H9 (cell line): ENCODE results near the gene MRPS27. TPM values are rescaled to one million over a fixed set of nuclear protein-coding genes. Genes with fewer than 3 reads are reported as not detected.

Experiments
- DNase-seq: peaks from one replicate; pipeline ENCODE4 v3.0.0-alpha.2; 2017
- H2AFZ ChIP-seq: one replicate; pipeline ENCODE4 v1.6.1; 2013; ENCODE audit warnings: mild to moderate bottlenecking, low read length, control low read depth, moderate library complexity
- H2AK5ac ChIP-seq: 2 replicates; pipeline ENCODE4 v1.6.1; 2013; ENCODE audit warnings: low read length, control low read depth, mixed read lengths; ENCODE audit not compliant: insufficient read length
- H2BK120ac ChIP-seq: one replicate; pipeline ENCODE4 v1.6.1; 2013; ENCODE audit warnings: low read depth, mild to moderate bottlenecking, low read length, control low read depth, inconsistent platforms; ENCODE audit not compliant: poor library complexity, severe bottlenecking
- H2BK12ac ChIP-seq: 2 replicates; pipeline ENCODE4 v1.6.1; 2013; ENCODE audit warnings: low read length, control low read depth, mixed read lengths, low read depth; ENCODE audit not compliant: insufficient read length
- H2BK15ac ChIP-seq: 2 replicates; pipeline ENCODE4 v1.6.1; 2013; ENCODE audit warnings: low read depth, low read length, control low read depth
- H2BK20ac ChIP-seq: one replicate; pipeline ENCODE4 v1.6.1; 2013; ENCODE audit warnings: low read depth, mild to moderate bottlenecking, low read length, control low read depth, inconsistent platforms; ENCODE audit not compliant: poor library complexity, severe bottlenecking
- H2BK5ac ChIP-seq: 2 replicates; pipeline ENCODE4 v1.6.1; 2013; ENCODE audit warnings: low read length, control low read depth, mixed read lengths; ENCODE audit not compliant: insufficient read length
- H3K14ac ChIP-seq: 2 replicates; pipeline ENCODE4 v1.6.1; 2013; ENCODE audit warnings: low read length, control low read depth; ENCODE audit not compliant: insufficient read depth
- H3K18ac ChIP-seq: 2 replicates; pipeline ENCODE4 v1.6.1; 2013; ENCODE audit warnings: low read depth, mild to moderate bottlenecking, mixed read lengths, low read length, control low read depth; ENCODE audit not compliant: insufficient read length
- H3K23ac ChIP-seq: 2 replicates; pipeline ENCODE4 v1.6.1; 2013; ENCODE audit warnings: low read length, control low read depth, mixed read lengths, low read depth; ENCODE audit not compliant: insufficient read length
- H3K23me2 ChIP-seq: 2 replicates; pipeline ENCODE4 v1.6.1; 2013; ENCODE audit warnings: low read depth, mild to moderate bottlenecking, mixed read lengths, low read length, control low read depth; ENCODE audit not compliant: insufficient read length, poor library complexity, severe bottlenecking
- H3K27ac ChIP-seq: 2 replicates; pipeline ENCODE4 v1.5.1; 2013; ENCODE audit warnings: low read length, control low read depth, mixed read lengths, low read depth; ENCODE audit not compliant: insufficient read length
- H3K27me3 ChIP-seq: 2 replicates; pipeline ENCODE4 v1.6.1; 2013; ENCODE audit warnings: low read length, control low read depth, inconsistent platforms; ENCODE audit not compliant: insufficient read depth
- H3K4ac ChIP-seq: 2 replicates; pipeline ENCODE4 v1.6.1; 2013; ENCODE audit warnings: low read depth, mild to moderate bottlenecking, control low read depth, inconsistent platforms, low read length, moderate library complexity
- H3K4me1 ChIP-seq: 2 replicates; pipeline ENCODE4 v1.6.1; 2013; ENCODE audit warnings: low read length, control low read depth, inconsistent platforms; ENCODE audit not compliant: insufficient read depth
- H3K4me2 ChIP-seq: 2 replicates; pipeline ENCODE4 v1.6.1; 2013; ENCODE audit warnings: low read length, control low read depth, mixed read lengths; ENCODE audit not compliant: insufficient read length, insufficient read depth
- H3K56ac ChIP-seq: 2 replicates; pipeline ENCODE4 v1.6.1; 2013; ENCODE audit warnings: low read depth, mild to moderate bottlenecking, mixed read lengths, low read length, control low read depth; ENCODE audit not compliant: insufficient read length
- H3K79me1 ChIP-seq: 2 replicates; pipeline ENCODE4 v1.6.1; 2013; ENCODE audit warnings: low read depth, mild to moderate bottlenecking, moderate library complexity, low read length, control low read depth, inconsistent platforms; ENCODE audit not compliant: insufficient read depth, poor library complexity, severe bottlenecking
- H3K79me2 ChIP-seq: 2 replicates; pipeline ENCODE4 v1.6.1; 2013; ENCODE audit warnings: low read length, control low read depth, inconsistent platforms; ENCODE audit not compliant: insufficient read depth
- H3K9ac ChIP-seq: 2 replicates; pipeline ENCODE4 v1.6.1; 2013; ENCODE audit warnings: low read length, control low read depth, mixed read lengths; ENCODE audit not compliant: insufficient read length; ENCODE audit errors: extremely low read depth
- H3K9me3 ChIP-seq: one replicate; pipeline ENCODE4 v1.6.1; 2013; ENCODE audit warnings: low read depth, low read length, inconsistent platforms; ENCODE audit not compliant: control insufficient read depth
- H3T11ph ChIP-seq: one replicate; pipeline ENCODE4 v1.6.1; 2013; ENCODE audit warnings: mild to moderate bottlenecking, low read length, control low read depth, inconsistent platforms
- H4K20me1 ChIP-seq: one replicate; pipeline ENCODE4 v1.6.1; 2013; ENCODE audit not compliant: control insufficient read depth, insufficient read length, insufficient read depth
- H4K5ac ChIP-seq: 2 replicates; pipeline ENCODE4 v1.6.1; 2013; ENCODE audit warnings: low read depth, mild to moderate bottlenecking, mixed read lengths, low read length, control low read depth; ENCODE audit not compliant: insufficient read length
- H4K8ac ChIP-seq: replicated peaks from 2 replicates; pipeline ENCODE4 v1.6.1; 2013; ENCODE audit warnings: low read length, control low read depth, mixed read lengths, low read depth; ENCODE audit not compliant: insufficient read length
- H4K91ac ChIP-seq: 2 replicates; pipeline ENCODE4 v1.6.1; 2013; ENCODE audit warnings: low read depth, mild to moderate bottlenecking, moderate library complexity, mixed read lengths, low read length, control low read depth; ENCODE audit not compliant: insufficient read length
- H3K27ac Mint-ChIP-seq, 3 experiments: 2 replicates in 2 of 3; 3 replicates in 1 of 3; pipeline ENCODE4 v1.8.0; 2020 to 2021; ENCODE audit warnings: mixed read lengths in 3 of 3, mild to moderate bottlenecking in 1 of 3, moderate library complexity in 1 of 3
- H3K27me3 Mint-ChIP-seq: 2 replicates; pipeline ENCODE4 v1.8.0; 2021; ENCODE audit warnings: low read depth, mild to moderate bottlenecking, moderate library complexity, mixed read lengths
- H3K36me3 Mint-ChIP-seq, 3 experiments: 2 replicates in 2 of 3; 3 replicates in 1 of 3; pipeline ENCODE4 v1.8.0; 2020 to 2021; ENCODE audit warnings: low read depth in 3 of 3, mixed read lengths in 3 of 3; ENCODE audit not compliant: insufficient read depth in 1 of 3
- H3K4me1 Mint-ChIP-seq, 2 experiments: 2 replicates each; pipeline ENCODE4 v1.8.0; 2020; ENCODE audit warnings: mixed read lengths in 2 of 2
- H3K4me3 Mint-ChIP-seq, 2 experiments: 2 replicates in 1 of 2; 3 replicates in 1 of 2; pipeline ENCODE4 v1.8.0; 2020 to 2021; ENCODE audit warnings: mild to moderate bottlenecking in 2 of 2, mixed read lengths in 2 of 2, moderate library complexity in 1 of 2
- H3K9me3 Mint-ChIP-seq, 2 experiments: 2 replicates in 1 of 2; 3 replicates in 1 of 2; pipeline ENCODE4 v1.8.0; 2020; ENCODE audit warnings: mild to moderate bottlenecking in 2 of 2, mixed read lengths in 2 of 2, moderate library complexity in 1 of 2
- CTCF ChIP-seq: fragments of 200-600 bp; sonication (generic); conservative IDR thresholded peaks from 3 replicates; pipeline ENCODE4 v1.8.0; 2021; ENCODE audit warnings: antibody characterized with exemption, mild to moderate bottlenecking
- WGBS: extraction: QIAGEN DNeasy Blood & Tissue Kit; methylation state at CpG from one replicate; pipeline ENCODE4 v1.1.7; 2013; ENCODE audit warnings: missing lambda C conversion rate, low lambda C conversion rate, mixed read lengths; ENCODE audit not compliant: insufficient read length; ENCODE audit errors: extremely low coverage; 5-methylcytosine and 5-hydroxymethylcytosine counted together
- total RNA-seq: library from RNA; stranded (reverse); gene quantifications from 2 replicates; pipeline ENCODE4 v1.2.1, GENCODE V29; 2021

Gene MRPS27
- total RNA-seq, 1 experiment from 2014 or later: 83.3 TPM

DNA sequence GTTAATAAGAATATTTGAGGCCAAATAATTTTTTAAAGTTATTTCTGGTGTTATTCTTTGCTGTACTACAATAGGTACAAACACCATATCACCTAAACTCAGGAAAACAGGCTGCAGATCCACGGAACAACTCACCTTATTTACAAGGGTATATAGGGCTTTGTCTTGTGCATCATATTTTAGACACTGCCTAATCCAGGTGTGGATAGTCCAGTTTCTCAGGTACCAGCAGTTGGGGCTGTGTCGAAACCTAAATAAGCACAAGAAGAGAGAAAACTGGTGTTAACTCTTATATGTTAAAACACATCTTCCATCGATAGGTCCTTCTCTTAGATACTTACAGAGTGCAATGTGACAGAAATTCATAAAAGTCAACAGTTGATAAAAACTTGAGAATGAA lies 82.2 kb downstream of the MRPS27 start:
- Histone ChIP-seq H2AK5ac (no peak overlapping the region), H3K9me3 (no peaks in the 10 kb centered on the region), H3K9ac (no peak overlapping the region), H3K4ac (no peak overlapping the region), H4K91ac (no peak overlapping the region), H2BK20ac (no peak overlapping the region), H3K4me1 (peaks cover 14% of the 10 kb centered on the region; the same call in 1 of the 2 replicates), H3K79me2 (no peaks in the 10 kb centered on the region), H4K20me1 (no peaks in the 10 kb centered on the region), H4K5ac (no peak overlapping the region), H2BK5ac (no peak overlapping the region), H3K4me2 (no peak overlapping the region), H2BK12ac (peak overlapping the region; percentile 58), H2AFZ (no peak overlapping the region), H3K27ac (peak overlapping the region; percentile 86), H3K79me1 (no peaks in the 10 kb centered on the region), H3K56ac (no peak overlapping the region), H3K27me3 (no peaks in the 10 kb centered on the region), H3K23me2 (no peaks in the 10 kb centered on the region), H2BK120ac (no peak overlapping the region), H3K23ac (no peak overlapping the region), H3K14ac (no peak overlapping the region), H4K8ac (no peak overlapping the region), H3T11ph (no peak overlapping the region), H3K18ac (no peak overlapping the region), H2BK15ac (no peak overlapping the region)
- Mint-ChIP-seq H3K9me3 (no peaks in the 10 kb centered on the region), H3K27me3 (no peaks in the 10 kb centered on the region), H3K27ac (peak overlapping the region; percentile 93 to 98 (median 95); a peak in 4 of 7 replicates), H3K4me1 (peaks cover 60 to 74% of the 10 kb centered on the region in 2 experiments), H3K4me3 (no peak overlapping the region), H3K36me3 (peaks cover 7 to 18% (median 11%) of the 10 kb centered on the region in 3 experiments; a peak in 5 of 7 replicates)
- TF ChIP-seq CTCF: no peak
- DNase-seq: no peak
- no CpG with 5 or more reads among the region's 3 CpGs for WGBS
